Measurements from ENCODE around the gene EYA2. TPM values are rescaled to one million over a fixed set of nuclear protein-coding genes. Genes with fewer than 3 reads are reported as not detected.

The EYA2 gene
- total RNA-seq, 1 experiment from 2014 or later: not detected

- POLR2A ChIA-PET (ENCODE audit: low non-redundant PET): no interaction called here
- TF ChIP-seq EZH2 (IDR thresholded peaks at IDR 0.05; ENCODE audit: borderline replicate concordance, low read depth, low read length, poor library complexity, severe bottlenecking): no peak
- TF ChIP-seq, protein P1, sequence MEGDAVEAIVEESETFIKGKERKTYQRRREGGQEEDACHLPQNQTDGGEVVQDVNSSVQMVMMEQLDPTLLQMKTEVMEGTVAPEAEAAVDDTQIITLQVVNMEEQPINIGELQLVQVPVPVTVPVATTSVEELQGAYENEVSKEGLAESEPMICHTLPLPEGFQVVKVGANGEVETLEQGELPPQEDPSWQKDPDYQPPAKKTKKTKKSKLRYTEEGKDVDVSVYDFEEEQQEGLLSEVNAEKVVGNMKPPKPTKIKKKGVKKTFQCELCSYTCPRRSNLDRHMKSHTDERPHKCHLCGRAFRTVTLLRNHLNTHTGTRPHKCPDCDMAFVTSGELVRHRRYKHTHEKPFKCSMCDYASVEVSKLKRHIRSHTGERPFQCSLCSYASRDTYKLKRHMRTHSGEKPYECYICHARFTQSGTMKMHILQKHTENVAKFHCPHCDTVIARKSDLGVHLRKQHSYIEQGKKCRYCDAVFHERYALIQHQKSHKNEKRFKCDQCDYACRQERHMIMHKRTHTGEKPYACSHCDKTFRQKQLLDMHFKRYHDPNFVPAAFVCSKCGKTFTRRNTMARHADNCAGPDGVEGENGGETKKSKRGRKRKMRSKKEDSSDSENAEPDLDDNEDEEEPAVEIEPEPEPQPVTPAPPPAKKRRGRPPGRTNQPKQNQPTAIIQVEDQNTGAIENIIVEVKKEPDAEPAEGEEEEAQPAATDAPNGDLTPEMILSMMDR (conservative IDR thresholded peaks at IDR 0.05; ENCODE audit: low read depth, low read length): no peak
- no peaks in the 10 kb centered on the region for H3K4me1 ChIP-seq (ENCODE audit: insufficient read depth, low read length, poor library complexity, severe bottlenecking)
- no TSS peak for BruUV-seq (replicated peaks)
- H3K27me3 ChIP-seq (replicated peaks; ENCODE audit: insufficient read depth, low read depth, low read length, poor library complexity): no peaks in the 10 kb centered on the region
- DNase-seq (ENCODE audit: low spot score): no peak
- no peak overlapping the region for H3K4me3 ChIP-seq (ENCODE audit: low read depth, low read length, poor library complexity, severe bottlenecking)
- no peak overlapping the region for H3K27ac ChIP-seq (ENCODE audit: low read depth, low read length, poor library complexity, severe bottlenecking)
- no peaks in the 10 kb centered on the region for H3K9me3 ChIP-seq (ENCODE audit: low read depth, low read length, poor library complexity, severe bottlenecking)
- peaks cover 39% of the 10 kb centered on the region for H3K36me3 ChIP-seq (ENCODE audit: insufficient read depth, low read length, poor library complexity, severe bottlenecking)
- intact Hi-C loops (cut with micrococcal nuclease; ENCODE audit: unreplicated experiment): loop anchor here (5.0 kb wide), 1 partner anchor 405 kb away; no protein-coding TSS in a partner anchor
- CTCF ChIA-PET: no interaction called here
These were observed 328.0 kb downstream of the EYA2 start for GRCh38 chr20:47222468-47223119.

DNA sequence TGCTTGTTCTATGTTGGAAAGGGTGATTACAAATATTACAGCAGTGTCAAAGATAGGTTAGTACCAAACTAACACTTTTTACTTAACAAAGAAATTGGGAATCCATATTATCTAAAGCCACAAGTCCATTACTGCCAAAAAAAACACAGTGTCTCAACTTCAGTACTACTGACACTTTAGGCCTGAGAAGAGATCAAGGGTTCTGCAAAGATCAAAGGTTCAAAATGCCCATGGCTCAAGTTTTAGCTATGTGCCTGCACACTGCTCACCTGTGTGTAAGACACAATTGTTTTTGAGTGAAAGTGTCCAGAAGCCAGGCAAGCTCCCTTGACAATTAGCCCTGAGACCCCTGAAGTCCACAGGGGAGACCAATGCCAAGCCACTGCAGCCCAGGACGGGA is 329.3 kb downstream of the EYA2 start:
- H3K27ac ChIP-seq (ENCODE audit: low read depth, low read length, poor library complexity, severe bottlenecking): no peak overlapping the region
- no peaks in the 10 kb centered on the region for H3K9me3 ChIP-seq (ENCODE audit: low read depth, low read length, poor library complexity, severe bottlenecking)
- ChIA-PET CTCF (no interaction called here), POLR2A (ENCODE audit: low non-redundant PET) (no interaction called here)
- intact Hi-C loops (cut with micrococcal nuclease; ENCODE audit: unreplicated experiment): loop anchor here (5.0 kb wide), 1 partner anchor 403 kb away; no protein-coding TSS in a partner anchor
- no peak for TF ChIP-seq EZH2 (IDR thresholded peaks at IDR 0.05; ENCODE audit: borderline replicate concordance, low read depth, low read length, poor library complexity, severe bottlenecking)
- TF ChIP-seq, protein P1 (conservative IDR thresholded peaks at IDR 0.05; ENCODE audit: low read depth, low read length): no peak
- BruUV-seq (replicated peaks): no TSS peak
- no peak for DNase-seq (ENCODE audit: low spot score)
- no peaks in the 10 kb centered on the region for H3K27me3 ChIP-seq (replicated peaks; ENCODE audit: insufficient read depth, low read depth, low read length, poor library complexity)
- no peaks in the 10 kb centered on the region for H3K4me1 ChIP-seq (ENCODE audit: insufficient read depth, low read length, poor library complexity, severe bottlenecking)
- no peak overlapping the region for H3K4me3 ChIP-seq (ENCODE audit: low read depth, low read length, poor library complexity, severe bottlenecking)
- peaks cover 42% of the 10 kb centered on the region for H3K36me3 ChIP-seq (ENCODE audit: insufficient read depth, low read length, poor library complexity, severe bottlenecking)

DNA sequence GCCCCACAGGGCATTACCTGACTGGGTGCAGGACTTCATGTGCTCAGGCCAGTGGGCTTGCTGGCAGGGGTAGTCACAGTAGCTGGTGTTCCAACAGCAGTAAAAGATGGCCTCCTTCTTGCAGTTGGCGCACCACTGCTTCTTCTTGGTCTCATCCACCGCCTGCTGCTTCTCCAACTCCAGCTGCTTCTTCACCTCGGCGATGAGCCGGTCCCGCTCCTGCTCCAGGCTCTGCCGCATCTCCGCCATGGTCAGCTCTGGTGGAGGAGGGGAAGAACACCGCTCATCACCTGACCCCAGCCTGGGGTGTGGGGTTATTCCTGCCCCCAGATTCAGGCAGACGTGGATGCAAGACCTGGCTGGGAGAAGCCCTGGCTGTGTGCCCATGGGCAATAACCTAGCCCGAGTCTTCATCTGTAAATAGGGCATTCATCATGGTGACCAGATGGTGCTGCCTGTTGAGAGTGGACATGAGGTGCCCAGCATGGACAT is 329.7 kb downstream of the EYA2 start:
- ChIA-PET POLR2A (ENCODE audit: low non-redundant PET) (no interaction called here), CTCF (no interaction called here)
- Histone ChIP-seq H3K9me3 (ENCODE audit: low read depth, low read length, poor library complexity, severe bottlenecking) (no peaks in the 10 kb centered on the region), H3K27me3 (replicated peaks; ENCODE audit: insufficient read depth, low read depth, low read length, poor library complexity) (no peaks in the 10 kb centered on the region), H3K36me3 (ENCODE audit: insufficient read depth, low read length, poor library complexity, severe bottlenecking) (peaks cover 46% of the 10 kb centered on the region), H3K4me3 (ENCODE audit: low read depth, low read length, poor library complexity, severe bottlenecking) (no peak overlapping the region), H3K4me1 (ENCODE audit: insufficient read depth, low read length, poor library complexity, severe bottlenecking) (no peaks in the 10 kb centered on the region), H3K27ac (ENCODE audit: low read depth, low read length, poor library complexity, severe bottlenecking) (no peak overlapping the region)
- TF ChIP-seq EZH2 (IDR thresholded peaks at IDR 0.05; ENCODE audit: borderline replicate concordance, low read depth, low read length, poor library complexity, severe bottlenecking): no peak
- TF ChIP-seq, protein P1 (conservative IDR thresholded peaks at IDR 0.05; ENCODE audit: low read depth, low read length): no peak
- no TSS peak for BruUV-seq (replicated peaks)
- intact Hi-C loops (cut with micrococcal nuclease; ENCODE audit: unreplicated experiment): loop anchor here (5.0 kb wide), 1 partner anchor 403 kb away; no protein-coding TSS in a partner anchor
- DNase-seq (ENCODE audit: low spot score): no peak

Data from A673 (cell line).